B cell (primary cell): ENCODE data around the gene C19orf73.

Experiments
- CTCF ChIP-seq: fragments of 200-600 bp; IDR thresholded peaks from one replicate; pipeline ENCODE4 v1.8.0; 2022; ENCODE audit warnings: antibody characterized with exemption, mild to moderate bottlenecking
- EZH2 ChIP-seq: IDR thresholded peaks from 2 replicates; pipeline ENCODE4 v1.6.1; 2012; ENCODE audit warnings: borderline replicate concordance, low read depth, mild to moderate bottlenecking, moderate library complexity, low read length; ENCODE audit not compliant: insufficient read depth, poor library complexity, severe bottlenecking

GRCh38 chr19:49085020-49085867 is 33.7 kb downstream of the C19orf73 start, which contains the start of gene SNRNP70:
- TF ChIP-seq CTCF (no peak), EZH2 (no peak)
